COLO668 (cell line): ENCODE results near the gene LRRC43.
"Not testable (repeated sequence)": the region's sequence is repeated elsewhere in the genome, so short reads cannot be mapped to it uniquely, and the experiment has no call there.

Experiments
- DNase-seq: peaks from one replicate; lab custom pipeline; 2025; ENCODE audit not compliant: unreplicated experiment; lab: John Stamatoyannopoulos, UW

Gene LRRC43

GRCh38 chr12:122152754-122153153 lies 30.2 kb upstream of the LRRC43 start:
- DNase-seq: no peak

GRCh38 chr12:122155705-122156104 lies 27.2 kb upstream of the LRRC43 start:
- DNase-seq: no peak

- DNase-seq: no peak
Measured at GRCh38 chr12:122158700-122159285, 24.1 kb upstream of the LRRC43 start.

- no peak for DNase-seq
Measured at GRCh38 chr12:122159882-122160281, 23.0 kb upstream of the LRRC43 start.

GRCh38 chr12:122160761-122161160 lies 22.2 kb upstream of the LRRC43 start:
- DNase-seq: no peak

- DNase-seq: no peak
Measured at GRCh38 chr12:122161682-122162081, 21.2 kb upstream of the LRRC43 start.

GRCh38 chr12:122162976-122163375 lies 19.9 kb upstream of the LRRC43 start:
- DNase-seq: no peak

GRCh38 chr12:122166422-122167349 lies 16.2 kb upstream of the LRRC43 start:
- DNase-seq: no peak

- no peak for DNase-seq
Measured at GRCh38 chr12:122167356-122167925, 15.5 kb upstream of the LRRC43 start.

GRCh38 chr12:122168492-122168891 lies 14.4 kb upstream of the LRRC43 start:
- DNase-seq: no peak

GRCh38 chr12:122171399-122171798 lies 11.5 kb upstream of the LRRC43 start:
- DNase-seq: no peak

GRCh38 chr12:122172262-122172939 lies 10.5 kb upstream of the LRRC43 start:
- DNase-seq: no peak

- no peak for DNase-seq
Measured at GRCh38 chr12:122174155-122174845, 8.6 kb upstream of the LRRC43 start, which contains the start of gene IL31. IL31 (minus strand) TSS chr12:122174221; CDS start chr12:122174172, 49 bp downstream.

GRCh38 chr12:122176473-122176872 lies 6.5 kb upstream of the LRRC43 start:
- DNase-seq: not testable (repeated sequence)

GRCh38 chr12:122183588-122183940 lies 641 bp downstream of the LRRC43 start:
- no peak for DNase-seq

- no peak for DNase-seq
Measured at GRCh38 chr12:122184517-122184916, 1.6 kb downstream of the LRRC43 start.

GRCh38 chr12:122185079-122185478 lies 2.2 kb downstream of the LRRC43 start:
- no peak for DNase-seq

GRCh38 chr12:122185494-122186082 lies 2.7 kb downstream of the LRRC43 start:
- no peak for DNase-seq

GRCh38 chr12:122187466-122187865 lies 4.5 kb downstream of the LRRC43 start:
- DNase-seq: no peak

- DNase-seq: no peak
Measured at GRCh38 chr12:122189626-122190475, 6.9 kb downstream of the LRRC43 start.
